AG10803 (cell line): Measurements from ENCODE around the gene METTL25.

ENCODE experiments used
- DNase-seq: peaks from one replicate; pipeline ENCODE4 v3.0.0; 2010; ENCODE audit warnings: low read depth
- H3K4me3 ChIP-seq: 2 replicates; pipeline ENCODE4 v1.5.1; 2011; ENCODE audit warnings: mild to moderate bottlenecking, low read length, control low read depth
- CTCF ChIP-seq: conservative IDR thresholded peaks from 2 replicates; pipeline ENCODE4 v1.5.1; 2011; ENCODE audit warnings: mild to moderate bottlenecking, low read length, control low read depth, inconsistent platforms

Gene METTL25

GRCh38 chr12:82461836-82462235 is 103.5 kb downstream of the METTL25 start:
- H3K4me3 ChIP-seq, result no peak overlapping the region
- DNase-seq, result no peak
- TF ChIP-seq CTCF, result no peak

- TF ChIP-seq CTCF, result no peak
- DNase-seq, result no peak
- H3K4me3 ChIP-seq, result no peak overlapping the region
Observed at GRCh38 chr12:82468563-82468962, 110.2 kb downstream of the METTL25 start.

GRCh38 chr12:82470906-82471512 is 112.7 kb downstream of the METTL25 start:
- DNase-seq, result peak; percentile 11
- no peak overlapping the region for H3K4me3 ChIP-seq
- no peak for TF ChIP-seq CTCF

- no peak for DNase-seq
- TF ChIP-seq CTCF, result no peak
- no peak overlapping the region for H3K4me3 ChIP-seq
Observed at GRCh38 chr12:82473111-82473754, 114.9 kb downstream of the METTL25 start.

- no peak for TF ChIP-seq CTCF
- no peak overlapping the region for H3K4me3 ChIP-seq
- DNase-seq, result no peak
Observed at GRCh38 chr12:82474181-82474797, 116.0 kb downstream of the METTL25 start.

GRCh38 chr12:82474798-82475184 is 116.5 kb downstream of the METTL25 start:
- H3K4me3 ChIP-seq, result no peak overlapping the region
- TF ChIP-seq CTCF, result no peak
- peak; percentile 10 for DNase-seq

GRCh38 chr12:82475211-82475610 is 116.9 kb downstream of the METTL25 start:
- no peak overlapping the region for H3K4me3 ChIP-seq
- TF ChIP-seq CTCF, result no peak
- DNase-seq, result no peak
